ENCODE results near the gene MAP2K2. TPM values are rescaled to one million over a fixed set of nuclear protein-coding genes. Genes with fewer than 3 reads are reported as not detected.
A peak's percentile ranks its signal among the peaks of the same experiment; 100 is the strongest.

The MAP2K2 gene
- total RNA-seq, 1 donor from 2014 or later, result 152 TPM

DNA sequence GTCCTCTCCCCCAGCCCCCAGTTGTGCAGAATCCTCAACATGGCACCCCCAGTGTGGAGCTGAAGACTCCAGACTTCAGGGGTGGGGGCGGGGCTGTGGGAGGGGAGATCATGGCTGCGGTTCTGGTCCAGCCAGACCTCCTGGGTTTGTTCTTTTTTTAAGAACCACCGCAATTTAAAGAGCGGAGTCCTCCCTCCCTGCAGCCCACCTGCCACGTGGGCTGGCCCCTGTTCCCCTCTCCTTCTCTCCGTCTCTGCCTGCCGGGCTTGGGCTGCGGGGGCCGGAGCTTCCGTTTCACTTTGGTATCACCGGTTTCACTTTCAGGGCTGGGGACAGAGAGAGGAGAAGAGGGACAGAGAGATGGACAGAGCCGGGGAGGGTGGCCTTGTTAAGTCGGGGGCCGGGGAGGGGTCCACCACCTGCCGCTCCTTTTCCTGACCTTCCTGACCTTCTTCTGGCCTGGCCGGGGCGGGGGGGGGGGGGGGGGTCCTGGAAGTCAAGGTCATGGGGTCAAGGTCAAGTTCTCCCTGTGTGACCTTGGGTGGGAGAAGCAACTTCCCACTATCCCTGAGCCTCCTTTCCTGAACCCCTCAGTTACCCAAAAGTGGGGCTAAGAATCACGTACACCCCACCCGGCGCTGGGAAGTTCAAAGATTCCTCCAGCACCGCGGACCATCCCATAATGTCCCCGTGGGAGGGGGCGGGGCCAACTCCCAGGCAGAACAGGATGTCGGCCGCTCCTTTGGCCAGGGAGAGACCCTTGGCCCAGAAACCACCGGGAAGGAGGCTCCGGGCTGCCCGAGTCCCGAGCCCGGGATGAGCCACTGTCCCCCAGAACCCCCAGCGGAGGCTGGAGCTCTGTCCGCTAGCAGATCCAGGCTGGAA is 45.9 kb downstream of the MAP2K2 start:
- DNase-seq, result peak; percentile 49

- DNase-seq, result no peak
Observed at GRCh38 chr19:4077007-4077374, 46.9 kb downstream of the MAP2K2 start.

DNA sequence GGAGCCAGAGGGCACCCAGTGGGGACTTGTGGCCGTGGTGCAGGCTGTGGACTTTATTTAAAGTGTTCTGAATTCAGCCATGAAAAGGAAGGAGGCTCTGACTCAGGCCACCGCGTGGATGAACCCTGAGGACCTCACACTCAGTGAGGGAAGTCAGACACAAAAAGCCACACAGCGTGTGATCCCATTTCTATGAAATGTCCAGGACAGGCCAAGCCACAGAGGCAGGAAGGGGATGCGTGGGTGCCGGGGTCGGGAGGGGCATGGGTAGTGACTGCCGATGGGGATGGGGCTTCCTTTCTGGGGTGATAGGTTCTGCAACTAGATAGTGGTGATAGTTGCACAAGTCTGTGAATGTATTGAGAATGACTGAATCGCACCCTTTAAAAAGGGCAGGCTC is 48.5 kb downstream of the MAP2K2 start:
- peak; percentile 62 for DNase-seq

DNA sequence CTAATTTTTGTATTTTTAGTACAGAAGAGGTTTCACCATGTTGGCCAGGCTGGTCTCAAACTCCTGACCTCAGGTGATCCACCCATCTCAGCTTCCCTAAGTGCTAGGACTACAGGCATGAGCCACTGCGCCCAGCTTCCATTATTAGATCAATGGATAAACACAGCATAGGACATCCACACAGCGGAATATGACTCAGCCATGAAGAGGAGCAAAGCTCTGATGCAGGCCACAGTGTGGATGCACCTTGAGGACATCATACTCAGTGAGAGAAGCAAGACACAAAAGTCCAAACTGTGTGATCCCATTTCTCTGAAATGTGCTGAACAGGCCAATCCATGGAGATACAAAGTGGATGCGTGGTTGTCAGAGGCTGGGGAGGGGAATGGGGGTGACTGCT is 52.3 kb downstream of the MAP2K2 start:
- no peak for DNase-seq

DNA sequence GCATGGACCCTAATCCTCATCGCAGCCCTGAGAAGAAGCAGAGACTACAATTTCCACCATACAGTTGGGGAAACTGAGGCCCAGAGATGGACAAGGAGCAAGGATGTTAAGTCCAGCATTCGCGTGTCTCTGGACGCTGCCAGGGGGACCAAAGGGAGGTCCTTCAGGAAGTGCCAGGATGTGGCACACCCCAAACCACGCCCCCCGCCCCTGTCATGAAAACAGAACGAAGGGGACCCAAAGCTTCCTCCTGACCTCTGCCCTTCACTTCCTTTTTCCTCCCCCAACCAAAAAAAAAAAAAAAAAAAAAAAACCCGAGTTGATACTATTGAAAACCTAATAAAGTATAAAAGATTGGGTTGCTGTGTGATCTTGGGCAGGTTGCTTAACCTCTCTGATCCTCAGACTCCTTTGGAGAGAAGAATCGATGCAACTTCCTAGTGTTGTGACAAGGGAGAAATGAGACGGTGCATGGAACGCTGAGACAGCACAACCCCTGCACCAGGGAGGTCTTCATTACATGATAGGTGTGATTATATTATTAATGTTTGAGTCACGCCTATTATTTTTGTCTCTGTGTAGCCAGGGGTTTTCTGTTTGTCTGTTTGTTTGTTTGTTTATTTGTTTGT is 54.5 kb downstream of the MAP2K2 start:
- no peak for DNase-seq

DNA sequence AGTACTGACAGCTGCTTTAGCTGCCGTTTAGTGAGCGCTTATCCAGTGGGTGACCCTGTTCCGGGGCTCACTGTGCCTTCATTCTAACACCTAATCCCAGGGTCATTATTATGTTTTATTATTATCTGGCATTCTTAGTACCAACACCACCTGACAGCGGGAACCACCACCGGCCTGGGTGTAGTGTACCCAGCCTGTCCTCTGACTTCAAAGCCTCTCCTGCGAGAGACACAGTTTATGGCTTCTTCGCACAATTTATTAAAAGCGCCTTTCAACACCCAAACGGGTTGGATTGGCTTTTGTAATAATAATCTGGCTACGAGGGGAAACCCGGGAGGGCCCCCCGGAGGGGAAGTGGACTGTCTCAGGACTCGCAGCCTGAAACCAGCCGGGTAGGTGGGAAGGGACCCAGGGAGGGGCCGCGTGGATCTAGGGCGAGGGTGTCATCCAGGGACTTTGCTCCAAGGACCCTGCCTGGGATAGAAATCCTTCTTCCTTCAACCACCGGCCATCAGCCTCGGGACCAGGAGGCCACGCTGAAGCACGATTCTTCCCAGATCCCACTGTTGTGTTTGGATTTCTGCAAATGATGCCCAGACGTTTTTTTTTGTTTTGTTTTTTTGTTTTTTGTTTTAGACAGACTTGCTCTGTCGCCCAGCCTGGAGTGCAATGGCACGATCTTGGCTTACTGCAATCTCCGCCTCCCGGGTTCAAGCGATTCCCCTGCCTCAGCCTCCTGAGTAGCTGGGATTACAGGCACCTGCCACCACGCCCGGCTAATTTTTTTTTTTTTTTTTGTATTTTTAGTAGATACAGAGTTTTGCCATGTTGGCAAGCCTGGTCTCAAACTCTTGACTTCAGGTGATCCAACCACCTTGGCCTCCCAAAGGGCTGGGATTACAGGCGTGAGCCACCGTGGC is 55.6 kb downstream of the MAP2K2 start:
- DNase-seq, result no peak

DNA sequence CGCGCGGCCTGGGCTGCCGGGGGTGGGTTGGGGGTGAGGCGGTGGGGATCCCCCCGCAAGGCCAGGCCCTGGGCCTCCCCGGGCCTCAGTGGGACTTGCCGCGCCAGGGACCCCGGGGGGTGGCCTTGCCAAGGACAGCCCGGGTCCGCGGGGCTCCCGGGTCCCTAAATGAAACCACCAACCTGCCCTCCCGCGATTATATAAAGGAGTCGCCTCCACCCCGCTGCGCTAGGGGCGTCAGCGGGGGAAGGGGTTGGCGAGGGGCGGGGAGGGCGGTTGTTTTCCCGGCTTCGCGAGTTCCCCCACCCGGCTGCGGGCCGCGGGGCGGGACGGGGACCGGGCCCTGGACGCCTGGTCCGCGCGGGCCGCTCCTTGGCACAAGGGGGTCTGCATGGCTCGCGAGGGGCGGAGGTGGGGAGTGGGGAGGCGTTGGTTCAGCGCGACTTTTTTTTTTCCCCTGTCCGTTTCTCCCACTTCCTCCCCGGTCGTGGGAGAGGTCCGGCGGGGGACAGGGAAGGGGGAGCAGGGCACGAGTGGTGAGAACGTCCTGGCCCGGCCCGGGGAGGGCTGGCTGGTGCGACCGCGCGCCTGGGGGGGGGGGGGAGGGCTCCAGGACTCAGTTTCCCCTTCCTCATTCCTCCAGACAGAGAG is 56.4 kb downstream of the MAP2K2 start:
- peak; percentile 36 for DNase-seq

DNA sequence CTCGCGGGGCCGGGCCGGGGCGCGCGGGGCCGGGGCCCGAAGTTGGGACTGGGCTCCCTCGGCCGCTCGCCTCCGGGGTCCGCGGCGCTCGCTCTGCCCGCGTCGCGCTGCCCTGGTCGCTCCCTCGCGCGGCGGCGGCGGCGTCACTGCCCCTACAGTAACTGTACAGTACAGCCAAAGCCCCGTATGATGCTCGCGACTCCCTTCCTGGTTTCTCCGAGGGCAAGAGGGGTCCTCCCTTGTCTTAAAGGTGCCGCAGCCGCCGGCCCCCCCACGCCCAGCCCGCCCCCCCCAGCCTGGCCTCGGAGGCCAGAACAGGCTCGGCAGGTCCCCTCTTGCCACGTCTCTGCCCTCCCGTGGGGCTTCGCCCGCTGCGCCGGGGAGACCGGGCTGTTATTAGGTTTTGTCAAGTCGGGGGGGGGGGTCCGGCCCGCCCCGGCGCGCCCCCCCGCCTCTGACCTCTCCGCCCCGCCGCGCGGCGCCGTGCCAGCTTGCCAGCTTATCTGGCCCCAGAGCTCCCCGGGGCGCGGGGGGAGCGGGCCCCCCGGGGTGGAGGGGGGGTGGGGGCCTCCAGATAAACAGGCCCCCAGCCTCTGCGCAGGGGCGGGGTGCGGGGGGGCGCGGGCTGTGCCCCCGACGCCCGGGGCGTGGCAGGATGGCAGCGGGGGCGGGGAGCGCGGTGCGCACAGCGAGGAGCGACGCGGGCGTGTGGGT is 57.1 kb downstream of the MAP2K2 start, which contains the start of gene ZBTB7A:
Gene ZBTB7A (minus strand): TSS at position 218 of the 714 bp plus-strand sequence. CDS start 11,667 bp downstream, outside the sequence.
- peak; percentile 80 for DNase-seq

DNA sequence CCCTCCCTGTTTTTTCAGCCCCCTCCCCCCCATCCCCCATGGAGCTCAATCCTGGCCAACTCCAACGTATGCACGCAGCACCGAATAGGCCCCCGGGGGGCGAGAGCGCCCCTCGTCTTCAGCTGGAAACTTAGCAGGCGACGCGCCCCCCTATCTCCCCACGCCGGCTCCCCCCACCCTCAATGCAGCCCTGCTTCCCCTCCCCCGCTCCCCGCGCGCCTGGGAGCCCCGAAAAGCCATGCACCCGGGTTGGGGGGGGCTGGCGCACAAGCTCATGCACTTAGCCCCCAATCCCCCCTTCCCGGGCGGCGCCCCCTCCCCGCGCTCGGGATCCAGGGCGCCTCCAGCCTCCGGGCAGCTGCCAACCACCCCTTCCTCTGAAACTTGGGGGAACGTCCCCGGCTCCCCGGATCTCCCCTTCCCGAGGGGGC is 57.7 kb downstream of the MAP2K2 start:
- DNase-seq, result no peak

DNA sequence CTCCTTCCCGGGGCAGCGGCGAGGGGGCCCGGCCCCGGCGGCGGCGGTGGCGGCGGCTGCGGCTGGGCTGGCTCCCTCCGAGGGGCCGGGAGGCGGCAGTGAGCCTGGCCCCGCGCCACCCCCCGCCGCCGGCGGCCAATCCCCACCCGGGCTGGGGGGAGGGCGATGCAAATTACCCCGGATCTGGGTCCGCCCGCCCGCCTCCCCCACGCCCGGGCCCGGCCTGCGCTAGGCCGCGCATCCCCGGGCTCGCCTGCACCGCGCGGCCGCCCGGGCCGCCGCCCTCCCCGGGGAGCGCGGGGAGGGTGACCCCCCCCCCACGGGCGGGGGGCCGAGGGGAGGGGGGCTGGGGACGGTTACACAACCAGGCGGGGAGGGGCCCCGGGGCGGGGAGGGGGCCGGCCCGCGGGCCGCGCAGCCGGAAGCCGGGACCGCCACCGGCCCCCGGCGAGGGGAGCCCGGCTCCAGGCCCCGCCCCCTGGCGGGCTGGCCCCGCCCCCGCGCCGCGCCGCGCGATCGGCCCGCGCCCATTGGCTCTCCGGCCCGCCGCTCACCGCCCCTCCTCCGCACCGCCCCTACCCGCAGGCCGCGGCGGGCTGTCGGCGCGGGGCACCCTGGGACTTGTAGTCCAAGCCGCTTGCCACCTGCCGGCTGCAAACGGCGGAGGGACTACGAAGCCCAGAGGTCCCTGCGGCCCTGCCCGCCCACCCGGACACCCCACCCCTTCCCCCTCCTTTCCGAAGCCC is 58.3 kb downstream of the MAP2K2 start:
- DNase-seq, result peak; percentile 98

DNA sequence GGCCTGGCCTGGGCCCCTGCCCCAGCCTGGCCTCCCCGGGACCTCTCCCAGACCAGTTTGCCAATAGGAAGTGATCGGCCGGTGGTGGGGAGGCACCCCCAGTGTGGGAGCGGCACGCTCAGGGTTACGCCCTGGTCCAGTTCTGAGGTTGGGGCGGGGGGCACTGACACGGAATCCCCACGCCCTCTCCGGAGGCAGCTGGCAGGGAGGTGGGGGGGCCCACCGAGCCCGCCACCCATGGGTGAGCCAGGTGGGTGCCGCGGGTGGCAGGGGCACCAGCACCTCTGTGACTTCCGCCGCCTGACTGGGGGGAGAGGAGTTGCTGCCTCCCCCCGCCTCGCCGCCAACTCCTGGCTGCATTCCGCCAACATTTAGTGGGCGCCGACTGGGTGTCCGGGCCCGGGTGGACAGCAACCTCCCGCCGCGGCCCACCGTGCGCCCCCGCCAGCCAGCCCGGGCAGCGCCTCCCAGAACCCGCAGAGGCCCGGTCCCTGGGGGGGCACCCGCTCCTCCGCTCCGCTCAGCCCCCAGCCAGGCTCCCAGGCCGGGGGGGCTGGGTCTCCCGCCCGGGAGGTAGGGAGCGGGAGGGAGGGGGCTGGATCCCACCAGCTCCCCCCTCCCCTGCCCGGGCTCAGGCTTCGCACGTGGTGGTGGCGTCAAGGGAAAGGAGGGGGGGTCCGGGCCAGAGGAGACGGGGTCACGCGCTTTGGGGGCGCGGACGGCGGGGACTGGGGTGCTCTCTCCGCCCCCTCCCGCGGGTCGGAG is 59.2 kb downstream of the MAP2K2 start:
- DNase-seq, result peak; percentile 57

DNA sequence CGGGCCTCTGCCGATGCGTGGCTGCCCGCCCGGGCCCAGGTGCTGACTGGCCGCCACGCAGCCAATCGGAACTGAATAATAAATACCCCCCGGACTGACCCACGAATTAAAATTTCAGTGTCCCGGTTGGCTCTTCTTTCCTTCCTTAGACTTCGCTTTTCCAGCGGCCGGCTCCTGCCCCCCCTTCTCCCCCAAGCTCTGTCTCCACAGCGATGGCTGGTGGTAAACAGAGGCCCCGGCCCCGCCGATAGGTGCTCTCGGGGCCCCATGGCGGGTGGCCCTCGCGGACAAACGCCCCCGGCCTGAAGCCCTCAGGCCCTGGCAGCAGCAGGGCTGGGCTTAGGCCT is 59.8 kb downstream of the MAP2K2 start:
- DNase-seq, result peak; percentile 43

GRCh38 chr19:4063369-4064148 is 60.4 kb downstream of the MAP2K2 start:
- peak; percentile 37 for DNase-seq

GRCh38 chr19:4062419-4063368 is 61.2 kb downstream of the MAP2K2 start:
- no peak for DNase-seq

DNA sequence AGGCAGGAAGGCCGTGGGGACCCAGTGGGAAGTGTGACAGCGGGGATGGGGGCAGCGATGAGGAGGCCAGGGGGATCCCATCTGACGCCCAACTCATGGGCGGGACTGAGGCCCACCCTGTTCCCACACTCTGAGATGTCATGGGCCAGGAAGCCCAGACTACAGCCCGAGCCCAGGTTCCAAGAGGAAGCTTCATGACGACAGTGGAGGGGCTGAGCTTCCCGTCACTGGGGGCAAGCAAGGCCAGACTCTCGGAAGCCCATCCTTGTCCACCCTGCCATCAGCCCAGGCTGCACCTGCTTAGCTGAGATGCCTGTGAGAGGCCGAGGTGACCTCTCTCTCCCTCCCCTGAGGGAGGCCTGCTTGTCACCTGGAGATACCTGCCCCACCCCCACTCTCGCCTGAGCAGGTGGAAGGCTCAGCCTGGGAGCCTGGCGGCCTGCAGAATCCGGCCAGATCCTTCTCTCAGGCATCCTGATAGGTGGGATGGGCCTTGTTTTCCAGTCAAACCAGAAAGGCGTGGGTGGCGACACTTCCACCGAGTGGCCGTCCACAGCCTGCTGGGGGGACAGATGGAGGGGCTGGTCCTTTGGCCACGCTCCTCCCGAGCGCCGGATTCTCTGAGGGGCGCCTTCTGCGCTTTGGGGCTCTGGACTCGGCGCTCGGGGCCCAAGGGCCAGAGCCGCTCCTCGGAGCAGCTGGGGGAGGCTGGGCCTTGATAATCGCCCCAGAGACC is 62.1 kb downstream of the MAP2K2 start:
- DNase-seq, result no peak

- no peak for DNase-seq
Observed at GRCh38 chr19:4061178-4061682, 62.7 kb downstream of the MAP2K2 start.

GRCh38 chr19:4060621-4061177 is 63.2 kb downstream of the MAP2K2 start:
- no peak for DNase-seq

Data from dermis blood vessel endothelial cell (primary cell).